Panc1 (cell line): ENCODE measurements around the gene ARHGAP32. TPM values are rescaled to one million over a fixed set of nuclear protein-coding genes. Genes with fewer than 3 reads are reported as not detected.

Source experiments
- ATAC-seq: fragments of 200-7000 bp; cut with Tn5 transposase; 2 replicates; pipeline ENCODE4 v1.9.1; 2020; ENCODE audit warnings: mild to moderate bottlenecking, moderate library complexity
- BruUV-seq: library from RNA; stranded (reverse); fragments of 400-500 nt; replicated peaks from 2 replicates; lab custom pipeline; 2021; lab: Mats Ljungman, UMichigan
- CTCF ChIA-PET: fragments of 300-600 bp; sonication (Branson Sonifier 250); formaldehyde crosslinking; loops from one replicate; lab custom pipeline; 2022; ENCODE audit warnings: antibody characterized with exemption; lab: Charles Lee
- POLR2A ChIA-PET: fragments of 300-600 bp; sonication (Branson Sonifier 250); formaldehyde crosslinking; loops from one replicate; lab custom pipeline; 2022; ENCODE audit warnings: antibody characterized with exemption; lab: Charles Lee
- DNase-seq: peaks from one replicate; pipeline ENCODE4 v3.0.0-alpha.2; 2010; ENCODE audit warnings: low read depth, low spot score
- H3K27ac ChIP-seq: 2 replicates; pipeline ENCODE4 v1.5.1; 2011; ENCODE audit warnings: mild to moderate bottlenecking, low read length, inconsistent platforms
- H3K27me3 ChIP-seq: fragments of 200-500 bp; sonication (Bioruptor generic); 2 replicates; pipeline ENCODE4 v1.6.0; 2014; ENCODE audit warnings: low read length, inconsistent platforms; ENCODE audit not compliant: control insufficient read depth, insufficient read depth
- H3K36me3 ChIP-seq: fragments of 200-500 bp; sonication (Bioruptor generic); 2 replicates; pipeline ENCODE4 v1.5.1; 2014; ENCODE audit warnings: inconsistent platforms, mild to moderate bottlenecking, low read length, moderate library complexity; ENCODE audit not compliant: control insufficient read depth, insufficient read depth
- H3K4me1 ChIP-seq: 2 replicates; pipeline ENCODE4 v1.5.1; 2011; ENCODE audit warnings: inconsistent platforms, mild to moderate bottlenecking, low read length, moderate library complexity; ENCODE audit not compliant: control insufficient read depth, insufficient read depth
- H3K4me3 ChIP-seq, 2 experiments: 2 replicates each; pipeline ENCODE4 v1.5.1; 2011 to 2012; ENCODE audit warnings: low read depth in 2 of 2, low read length in 2 of 2, mild to moderate bottlenecking in 2 of 2, inconsistent platforms in 1 of 2, moderate library complexity in 1 of 2
- H3K9me3 ChIP-seq: fragments of 200-500 bp; sonication (Bioruptor generic); 2 replicates; pipeline ENCODE4 v1.5.1; 2014; ENCODE audit warnings: low read depth, mild to moderate bottlenecking, inconsistent platforms, low read length, moderate library complexity; ENCODE audit not compliant: control insufficient read depth, insufficient read depth
- POLR2AphosphoS5 ChIP-seq: IDR thresholded peaks from 2 replicates; pipeline ENCODE4 v1.6.1; 2012; ENCODE audit warnings: mild to moderate bottlenecking, low read depth, low read length, moderate library complexity
- REST ChIP-seq, 2 experiments: IDR thresholded peaks; 2 replicates each; pipeline ENCODE4 v1.6.1; 2011 to 2012; ENCODE audit warnings: low read depth in 2 of 2, control low read depth in 1 of 2, low read length in 1 of 2, mild to moderate bottlenecking in 1 of 2, moderate library complexity in 1 of 2; ENCODE audit not compliant: insufficient read depth in 1 of 2
- SIN3A ChIP-seq: IDR thresholded peaks from 2 replicates; pipeline ENCODE4 v1.6.1; 2012; ENCODE audit warnings: low read depth, mild to moderate bottlenecking, low read length, moderate library complexity, borderline replicate concordance; ENCODE audit not compliant: insufficient read depth
- TCF7L2 ChIP-seq: IDR thresholded peaks from 2 replicates; pipeline ENCODE4 v1.6.1; 2011; ENCODE audit warnings: mild to moderate bottlenecking, low read depth, low read length, inconsistent platforms
- in situ Hi-C: cut with HindIII; loops from 2 replicates; pipeline ENCODE4 v1.10.0; 2016; ENCODE audit warnings: low sequenced_read_pairs, low pct_unique_long_range_greater_than_20kb
- intact Hi-C: fragments of 100-400 bp; cut with micrococcal nuclease; formaldehyde crosslinking; loops from one replicate; pipeline ENCODE4 v1.10.0; 2022; ENCODE audit not compliant: unreplicated experiment
- total RNA-seq: library from RNA; stranded (reverse); gene quantifications from one replicate; pipeline ENCODE4 v1.2.1, GENCODE V29; 2021; ENCODE audit not compliant: unreplicated experiment
- TF ChIP-seq, protein P1 (sequence below): fragments of 450-650 bp; IDR thresholded peaks from 2 replicates; pipeline ENCODE4 v1.5.1; 2017; ENCODE audit warnings: mild to moderate bottlenecking

ARHGAP32 gene
- total RNA-seq, 1 experiment from 2014 or later = 44.6 TPM

GRCh38 chr11:128967578-128967977 is 224.5 kb downstream of the ARHGAP32 start:
- H3K27me3 ChIP-seq = no peaks in the 10 kb centered on the region
- in situ Hi-C loops (no loop called here), intact Hi-C loops (no loop called here)
- H3K9me3 ChIP-seq = no peaks in the 10 kb centered on the region
- DNase-seq (no peak), ATAC-seq (no peak)
- peaks cover 15% of the 10 kb centered on the region; the same call in 1 of the 2 replicates for H3K36me3 ChIP-seq
- H3K4me3 ChIP-seq = no peak overlapping the region
- POLR2A ChIA-PET = no interaction called here
- no TSS peak for BruUV-seq
- no peak overlapping the region for H3K27ac ChIP-seq
- no peaks in the 10 kb centered on the region for H3K4me1 ChIP-seq
- CTCF ChIA-PET = no interaction called here
- TF ChIP-seq REST (IDR thresholded peaks at IDR 0.05; ENCODE audit: insufficient read depth in 1 of 2, low read depth in 2 of 2, low read length in 1 of 2) (no peak), SIN3A (no peak), TCF7L2 (no peak), POLR2AphosphoS5 (no peak)
- TF ChIP-seq, protein P1, sequence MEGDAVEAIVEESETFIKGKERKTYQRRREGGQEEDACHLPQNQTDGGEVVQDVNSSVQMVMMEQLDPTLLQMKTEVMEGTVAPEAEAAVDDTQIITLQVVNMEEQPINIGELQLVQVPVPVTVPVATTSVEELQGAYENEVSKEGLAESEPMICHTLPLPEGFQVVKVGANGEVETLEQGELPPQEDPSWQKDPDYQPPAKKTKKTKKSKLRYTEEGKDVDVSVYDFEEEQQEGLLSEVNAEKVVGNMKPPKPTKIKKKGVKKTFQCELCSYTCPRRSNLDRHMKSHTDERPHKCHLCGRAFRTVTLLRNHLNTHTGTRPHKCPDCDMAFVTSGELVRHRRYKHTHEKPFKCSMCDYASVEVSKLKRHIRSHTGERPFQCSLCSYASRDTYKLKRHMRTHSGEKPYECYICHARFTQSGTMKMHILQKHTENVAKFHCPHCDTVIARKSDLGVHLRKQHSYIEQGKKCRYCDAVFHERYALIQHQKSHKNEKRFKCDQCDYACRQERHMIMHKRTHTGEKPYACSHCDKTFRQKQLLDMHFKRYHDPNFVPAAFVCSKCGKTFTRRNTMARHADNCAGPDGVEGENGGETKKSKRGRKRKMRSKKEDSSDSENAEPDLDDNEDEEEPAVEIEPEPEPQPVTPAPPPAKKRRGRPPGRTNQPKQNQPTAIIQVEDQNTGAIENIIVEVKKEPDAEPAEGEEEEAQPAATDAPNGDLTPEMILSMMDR = no peak

DNA sequence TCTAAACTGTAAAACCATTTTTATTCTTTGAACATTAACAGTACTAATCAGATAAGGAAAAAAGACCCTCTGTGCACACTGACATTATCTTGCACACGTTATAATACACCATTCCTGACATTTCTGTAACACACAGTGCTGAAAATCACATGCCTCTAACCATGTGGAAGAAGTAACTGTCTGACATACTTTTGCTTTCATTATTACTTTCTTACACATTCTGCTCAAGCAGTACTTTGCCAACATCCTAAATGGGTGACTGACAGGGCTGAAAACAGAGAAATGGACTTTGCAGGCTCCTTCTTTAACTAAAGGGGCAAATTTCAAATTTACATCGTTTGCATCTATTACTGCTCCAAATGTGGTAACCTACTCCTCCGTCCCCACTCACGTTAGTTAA is 226.6 kb downstream of the ARHGAP32 start:
- in situ Hi-C loops (no loop called here), intact Hi-C loops (no loop called here)
- no peaks in the 10 kb centered on the region for H3K4me1 ChIP-seq
- H3K4me3 ChIP-seq = no peak overlapping the region
- H3K27me3 ChIP-seq = no peaks in the 10 kb centered on the region
- DNase-seq (no peak), ATAC-seq (no peak)
- POLR2A ChIA-PET = no interaction called here
- TF ChIP-seq TCF7L2 (no peak), POLR2AphosphoS5 (no peak), SIN3A (no peak), REST (IDR thresholded peaks at IDR 0.05; ENCODE audit: insufficient read depth in 1 of 2, low read depth in 2 of 2, low read length in 1 of 2) (no peak)
- TF ChIP-seq, protein P1 = no peak
- H3K36me3 ChIP-seq = peaks cover 4% of the 10 kb centered on the region; the same call in 1 of the 2 replicates
- CTCF ChIA-PET = no interaction called here
- H3K27ac ChIP-seq = no peak overlapping the region
- H3K9me3 ChIP-seq = no peaks in the 10 kb centered on the region
- BruUV-seq = no TSS peak
